Mesenchymal stem cell (in vitro differentiated cells and primary cell): Measurements from ENCODE around the gene WIPF3.

Experiments
- DNase-seq: peaks from one replicate; pipeline ENCODE4 v3.0.0-alpha.2; 2013
- H2AFZ ChIP-seq: one replicate; pipeline ENCODE4 v1.6.1; 2013; ENCODE audit warnings: low read depth, mild to moderate bottlenecking, control low read depth, inconsistent platforms, low read length, moderate library complexity
- H2AK5ac ChIP-seq: 2 replicates; pipeline ENCODE4 v1.6.1; 2013; ENCODE audit warnings: low read length, moderate library complexity, mild to moderate bottlenecking, inconsistent platforms; ENCODE audit not compliant: severe bottlenecking
- H2BK120ac ChIP-seq: one replicate; pipeline ENCODE4 v1.6.1; 2013; ENCODE audit warnings: low read depth, mild to moderate bottlenecking, inconsistent platforms, low read length, moderate library complexity
- H2BK12ac ChIP-seq, 2 experiments: one replicate each; pipeline ENCODE4 v1.6.1; 2013; ENCODE audit warnings: inconsistent platforms in 2 of 2, low read length in 2 of 2, mild to moderate bottlenecking in 2 of 2, moderate library complexity in 2 of 2, control low read depth in 1 of 2
- H2BK15ac ChIP-seq: one replicate; pipeline ENCODE4 v1.6.1; 2013; ENCODE audit warnings: mild to moderate bottlenecking, low read depth, inconsistent platforms; ENCODE audit not compliant: poor library complexity, severe bottlenecking
- H2BK5ac ChIP-seq: 2 replicates; pipeline ENCODE4 v1.6.1; 2013; ENCODE audit warnings: low read depth, mild to moderate bottlenecking, low read length, control low read depth, inconsistent platforms; ENCODE audit not compliant: poor library complexity, severe bottlenecking
- H3K14ac ChIP-seq, 2 experiments: one replicate each; pipeline ENCODE4 v1.6.1; 2013; ENCODE audit warnings: inconsistent platforms in 2 of 2, low read length in 2 of 2, control low read depth in 1 of 2, mild to moderate bottlenecking in 1 of 2, moderate library complexity in 1 of 2
- H3K18ac ChIP-seq, 2 experiments: one replicate each; pipeline ENCODE4 v1.6.1; 2013; ENCODE audit warnings: inconsistent platforms in 2 of 2, low read length in 2 of 2, control low read depth in 1 of 2, low read depth in 1 of 2, mild to moderate bottlenecking in 1 of 2
- H3K23ac ChIP-seq, 2 experiments: one replicate each; pipeline ENCODE4 v1.6.1; 2013; ENCODE audit warnings: inconsistent platforms in 2 of 2, low read length in 2 of 2, mild to moderate bottlenecking in 2 of 2, moderate library complexity in 2 of 2, control low read depth in 1 of 2
- H3K27ac ChIP-seq: 2 replicates; pipeline ENCODE4 v1.5.1; 2013; ENCODE audit warnings: mild to moderate bottlenecking, moderate library complexity, low read length, control low read depth, inconsistent platforms; ENCODE audit not compliant: poor library complexity, severe bottlenecking
- H3K27me3 ChIP-seq, 2 experiments: 2 replicates each; pipeline versions ENCODE4 v1.6.1 to v1.7.0; 2013; ENCODE audit warnings: low read length in 2 of 2, mild to moderate bottlenecking in 2 of 2, moderate library complexity in 2 of 2, control low read depth in 1 of 2, inconsistent platforms in 1 of 2; ENCODE audit not compliant: control insufficient read depth in 1 of 2, insufficient read depth in 1 of 2
- H3K36me3 ChIP-seq, 2 experiments: 2 replicates each; pipeline versions ENCODE4 v1.6.1 to v1.7.0; 2013; ENCODE audit warnings: low read length in 2 of 2, control low read depth in 1 of 2, inconsistent platforms in 1 of 2, low read depth in 1 of 2, mild to moderate bottlenecking in 1 of 2; ENCODE audit not compliant: insufficient read depth in 2 of 2, control insufficient read depth in 1 of 2
- H3K4ac ChIP-seq, 2 experiments: one replicate each; pipeline ENCODE4 v1.6.1; 2013; ENCODE audit warnings: inconsistent platforms in 2 of 2, low read length in 2 of 2, mild to moderate bottlenecking in 2 of 2, moderate library complexity in 2 of 2, control low read depth in 1 of 2, low read depth in 1 of 2
- H3K4me1 ChIP-seq: 2 replicates; pipeline ENCODE4 v1.6.1; 2013; ENCODE audit warnings: low read depth, low read length, control low read depth; ENCODE audit not compliant: control insufficient read depth, insufficient read depth
- H3K4me2 ChIP-seq: 2 replicates; pipeline ENCODE4 v1.6.1; 2013; ENCODE audit warnings: low read length, mild to moderate bottlenecking, inconsistent platforms; ENCODE audit not compliant: poor library complexity, severe bottlenecking
- H3K4me3 ChIP-seq, 2 experiments: 2 replicates each; pipeline versions ENCODE4 v1.5.1 to v1.7.0; 2013; ENCODE audit warnings: low read length in 2 of 2, mild to moderate bottlenecking in 2 of 2, control low read depth in 1 of 2, low read depth in 1 of 2; ENCODE audit not compliant: insufficient read depth in 1 of 2
- H3K79me1 ChIP-seq: replicated peaks from 2 replicates; pipeline ENCODE4 v1.6.1; 2013; ENCODE audit warnings: mild to moderate bottlenecking, control low read depth, low read length, inconsistent platforms; ENCODE audit not compliant: poor library complexity, severe bottlenecking
- H3K9ac ChIP-seq: 2 replicates; pipeline ENCODE4 v1.7.0; 2013; ENCODE audit warnings: mild to moderate bottlenecking, low read length, moderate library complexity
- H3K9me3 ChIP-seq: 2 replicates; pipeline ENCODE4 v1.7.0; 2013; ENCODE audit warnings: mild to moderate bottlenecking, low read length; ENCODE audit not compliant: control insufficient read depth
- H4K8ac ChIP-seq: one replicate; pipeline ENCODE4 v1.6.1; 2013; ENCODE audit warnings: inconsistent platforms, mild to moderate bottlenecking, low read length, moderate library complexity
- H4K91ac ChIP-seq: one replicate; pipeline ENCODE4 v1.6.1; 2013; ENCODE audit warnings: mild to moderate bottlenecking, low read length, inconsistent platforms
- WGBS: methylation state at CpG from one replicate; pipeline ENCODE4 v1.1.7; 2013; ENCODE audit warnings: mixed read lengths; 5-methylcytosine and 5-hydroxymethylcytosine counted together

WIPF3 gene

DNA sequence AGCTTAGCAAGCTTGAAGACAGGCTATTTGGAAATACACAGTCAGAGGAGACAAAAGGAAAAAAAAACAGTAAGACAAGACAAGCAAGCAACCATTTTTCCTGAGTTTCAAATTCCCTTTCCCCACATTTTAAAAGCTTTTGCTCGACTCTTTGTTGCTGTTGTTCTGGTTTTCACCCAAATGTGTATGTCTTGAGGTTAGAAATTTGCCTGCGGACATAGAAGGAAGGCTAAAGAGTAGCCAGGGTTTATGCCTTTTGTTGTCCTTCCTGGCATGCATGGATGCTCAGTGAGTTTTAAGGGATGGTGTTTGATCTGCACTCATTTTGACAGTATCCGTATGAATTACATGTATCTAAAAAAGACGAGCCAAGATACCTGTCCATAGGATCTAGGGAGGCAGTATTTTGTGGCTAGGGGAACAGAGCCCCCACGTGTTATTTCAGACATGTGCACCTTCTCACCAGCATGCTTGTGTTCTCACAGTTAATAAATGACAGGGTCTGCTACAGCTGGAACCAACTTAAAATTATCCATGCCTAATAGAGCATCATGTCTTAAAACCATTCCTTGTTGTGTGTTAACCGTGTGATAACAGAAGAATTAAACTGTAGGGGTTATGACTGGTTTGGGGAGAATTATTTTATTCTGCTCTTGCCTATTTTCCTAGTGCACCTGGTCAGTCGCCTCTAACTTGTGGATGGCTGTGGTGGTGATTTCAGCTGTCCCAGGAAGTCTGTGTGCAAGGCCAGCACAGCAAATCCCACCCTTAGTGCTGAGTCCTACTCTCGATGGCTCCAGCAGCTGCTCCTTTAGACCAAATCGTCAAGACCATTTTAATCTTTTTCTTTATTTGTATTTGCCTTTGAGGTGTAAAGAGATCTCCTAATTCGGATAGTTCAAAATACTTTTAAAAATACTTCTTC lies 9.1 kb downstream of the WIPF3 start:
- 80% methylated on average over 7 of the region's 10 CpGs for WGBS
- Histone ChIP-seq H3K18ac (no peak overlapping the region), H3K4me3 (no peak overlapping the region), H3K4ac (no peak overlapping the region), H2BK5ac (no peak overlapping the region), H4K91ac (no peak overlapping the region), H3K14ac (no peak overlapping the region), H2AK5ac (no peak overlapping the region), H3K27ac (no peak overlapping the region), H4K8ac (no peak overlapping the region), H3K9me3 (no peaks in the 10 kb centered on the region), H3K4me1 (peaks cover 1% of the 10 kb centered on the region), H2BK120ac (no peak overlapping the region), H2BK12ac (no peak overlapping the region), H3K79me1 (no peaks in the 10 kb centered on the region), H2AFZ (no peak overlapping the region), H3K23ac (no peak overlapping the region), H3K27me3 (peaks cover 12 to 13% of the 10 kb centered on the region in 2 experiments), H3K4me2 (no peak overlapping the region), H3K9ac (no peak overlapping the region), H3K36me3 (no peaks in the 10 kb centered on the region), H2BK15ac (no peak overlapping the region)
- DNase-seq, result no peak

DNA sequence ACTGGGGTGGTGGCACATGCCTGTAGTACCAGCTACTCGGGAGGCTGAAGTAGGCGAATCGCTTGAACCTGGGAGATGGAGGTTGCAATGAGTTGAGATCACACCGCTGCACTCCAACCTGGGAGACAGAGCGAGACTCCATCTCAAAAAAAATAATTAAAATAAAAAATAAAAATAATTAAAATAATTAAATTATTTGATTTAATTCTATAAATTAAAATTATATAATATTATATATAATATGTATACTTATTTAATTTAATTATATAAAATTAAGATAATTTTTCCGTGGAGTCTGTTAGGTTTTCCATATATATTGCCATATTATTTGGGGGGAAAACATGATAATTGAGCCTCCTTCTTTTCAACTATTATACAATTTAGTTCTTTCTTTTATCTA lies 12.0 kb downstream of the WIPF3 start:
- H3K4me3 ChIP-seq, result no peak overlapping the region
- no peak overlapping the region for H3K14ac ChIP-seq
- no peak overlapping the region for H2BK120ac ChIP-seq
- H3K9me3 ChIP-seq, result no peaks in the 10 kb centered on the region
- H2BK12ac ChIP-seq, result no peak overlapping the region
- peaks cover 1% of the 10 kb centered on the region for H3K4me1 ChIP-seq
- H2BK5ac ChIP-seq, result no peak overlapping the region
- no peak overlapping the region for H2AFZ ChIP-seq
- no peak overlapping the region for H3K18ac ChIP-seq
- H4K8ac ChIP-seq, result no peak overlapping the region
- no peak overlapping the region for H3K23ac ChIP-seq
- peaks cover 0 to 10% of the 10 kb centered on the region in 2 experiments for H3K27me3 ChIP-seq
- WGBS, result 100% methylated on average over 3 of the region's 6 CpGs
- no peaks in the 10 kb centered on the region for H3K79me1 ChIP-seq
- no peak overlapping the region for H3K27ac ChIP-seq
- no peak overlapping the region for H2AK5ac ChIP-seq
- no peak overlapping the region for H3K4ac ChIP-seq
- H4K91ac ChIP-seq, result no peak overlapping the region
- no peak overlapping the region for H3K9ac ChIP-seq
- DNase-seq, result no peak
- no peak overlapping the region for H2BK15ac ChIP-seq
- no peak overlapping the region for H3K4me2 ChIP-seq
- no peaks in the 10 kb centered on the region for H3K36me3 ChIP-seq

DNA sequence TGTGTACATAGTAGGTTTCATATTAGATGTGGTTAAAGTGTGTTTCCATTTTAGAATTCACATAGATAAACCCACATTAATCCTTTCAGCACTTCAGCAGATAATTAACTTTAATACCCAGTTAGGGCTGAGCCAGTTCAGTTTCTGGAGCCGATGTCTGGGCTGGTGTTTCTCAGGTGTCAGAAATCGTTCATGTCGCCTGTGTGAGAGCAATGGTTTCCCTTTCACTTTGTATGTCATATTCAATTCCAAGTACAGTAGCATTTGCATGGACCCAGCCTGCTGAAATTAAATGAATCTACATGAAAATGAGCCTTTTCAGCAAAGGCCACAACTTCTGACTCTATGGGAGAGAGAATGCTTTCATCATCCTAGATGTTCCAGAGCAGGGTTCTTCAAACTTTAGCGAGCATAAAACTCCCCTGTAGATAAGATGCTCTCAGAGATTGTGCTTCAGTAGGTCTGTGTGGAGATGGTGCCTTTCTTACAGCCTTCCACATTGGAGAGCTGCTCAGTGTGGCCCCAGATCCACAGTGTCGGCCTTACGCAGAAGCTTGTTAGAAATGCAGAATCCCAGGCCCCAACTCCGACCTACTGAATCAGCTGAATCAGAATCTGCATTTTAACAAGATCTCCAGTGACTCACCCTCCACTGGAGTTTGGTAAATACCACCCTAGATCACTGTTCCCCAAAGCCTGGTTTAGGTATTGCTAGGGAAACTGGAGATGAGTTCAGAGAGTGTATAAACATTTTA lies 19.6 kb downstream of the WIPF3 start:
- no peak overlapping the region for H3K4me2 ChIP-seq
- no peak overlapping the region for H3K14ac ChIP-seq
- no peaks in the 10 kb centered on the region for H3K79me1 ChIP-seq
- no peak overlapping the region for H3K4me3 ChIP-seq
- H2BK120ac ChIP-seq, result no peak overlapping the region
- no peak overlapping the region for H3K18ac ChIP-seq
- H3K9me3 ChIP-seq, result no peaks in the 10 kb centered on the region
- no peak overlapping the region for H4K91ac ChIP-seq
- no peak overlapping the region for H2BK15ac ChIP-seq
- H3K27me3 ChIP-seq, result peaks cover 0 to 9% of the 10 kb centered on the region in 2 experiments
- H3K23ac ChIP-seq, result no peak overlapping the region
- H3K4me1 ChIP-seq, result no peaks in the 10 kb centered on the region
- DNase-seq, result no peak
- no peak overlapping the region for H2AFZ ChIP-seq
- H3K27ac ChIP-seq, result no peak overlapping the region
- no peak overlapping the region for H2AK5ac ChIP-seq
- 83% methylated on average over 7 of the region's 7 CpGs for WGBS
- no peak overlapping the region for H3K4ac ChIP-seq
- H2BK5ac ChIP-seq, result no peak overlapping the region
- no peak overlapping the region for H2BK12ac ChIP-seq
- no peaks in the 10 kb centered on the region for H3K36me3 ChIP-seq
- H3K9ac ChIP-seq, result no peak overlapping the region
- no peak overlapping the region for H4K8ac ChIP-seq

DNA sequence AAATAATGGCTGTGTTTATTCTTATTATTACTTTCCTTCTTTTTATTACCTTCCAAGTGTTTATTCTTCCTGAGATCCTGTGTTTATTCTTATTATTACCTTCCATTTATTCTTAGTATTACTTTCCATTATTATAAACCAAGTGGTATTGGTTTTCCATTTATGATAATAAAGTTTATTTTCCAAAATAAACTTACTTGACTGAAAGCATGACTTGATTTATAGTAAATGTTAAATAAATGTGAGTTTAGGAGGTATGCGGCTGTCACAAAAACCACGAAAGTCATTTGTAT lies 20.2 kb downstream of the WIPF3 start:
- 86% methylated on average over 2 of the region's 2 CpGs for WGBS

More for the DNA sequence above, 20.2 kb downstream of the WIPF3 start:
- Histone ChIP-seq H3K4ac (no peak overlapping the region), H2BK5ac (no peak overlapping the region), H3K23ac (no peak overlapping the region), H3K9me3 (peaks cover under 1% of the 10 kb centered on the region), H2BK15ac (no peak overlapping the region), H3K4me1 (no peaks in the 10 kb centered on the region), H3K27ac (no peak overlapping the region), H3K79me1 (no peaks in the 10 kb centered on the region), H3K14ac (no peak overlapping the region), H3K27me3 (peaks cover 0 to 9% of the 10 kb centered on the region in 2 experiments), H2AK5ac (no peak overlapping the region), H2AFZ (no peak overlapping the region), H4K91ac (no peak overlapping the region), H2BK12ac (no peak overlapping the region), H2BK120ac (no peak overlapping the region), H3K4me2 (no peak overlapping the region), H3K18ac (no peak overlapping the region), H3K36me3 (no peaks in the 10 kb centered on the region), H3K4me3 (no peak overlapping the region), H4K8ac (no peak overlapping the region), H3K9ac (no peak overlapping the region)
- no peak for DNase-seq
